ENCODE measurements around the gene ACSF3. TPM values are rescaled to one million over a fixed set of nuclear protein-coding genes. Genes with fewer than 3 reads are reported as not detected.

The ACSF3 gene
- total RNA-seq, 1 donor from 2014 or later = 14.5 TPM

DNA sequence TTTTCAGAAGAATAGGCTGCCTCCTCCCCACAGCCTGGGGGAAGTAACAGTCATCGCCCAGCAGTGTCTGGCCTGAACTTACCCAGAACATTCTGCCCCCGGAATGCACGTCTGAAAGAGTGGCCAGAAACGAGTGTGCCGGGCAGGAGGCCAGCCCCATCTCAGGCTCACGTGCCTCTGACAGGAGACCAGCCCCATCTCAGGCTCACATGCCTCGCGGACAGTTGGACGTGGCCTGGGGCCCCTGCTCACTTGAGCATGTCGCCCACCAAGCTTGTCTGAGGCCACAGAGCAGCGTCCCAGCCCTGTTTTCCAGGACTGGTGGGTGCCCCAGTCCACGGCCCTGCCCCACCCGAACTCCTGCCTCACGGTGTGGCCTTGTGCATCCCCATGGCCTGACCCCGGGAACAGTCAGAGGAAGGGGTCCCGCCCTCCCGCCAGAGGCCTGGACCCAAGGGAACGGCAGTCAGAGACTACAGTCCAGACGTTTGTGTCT, 61.6 kb downstream of the ACSF3 start:
- H3K9me3 Mint-ChIP-seq = peaks cover 6% of the 10 kb centered on the region
- no peaks in the 10 kb centered on the region for H3K79me2 ChIP-seq (ENCODE audit: low read depth)
- no peak overlapping the region for H3K9ac ChIP-seq
- no peaks in the 10 kb centered on the region for H3K36me3 ChIP-seq
- H3F3A ChIP-seq (ENCODE audit: low read depth) = peaks cover 17% of the 10 kb centered on the region
- H3K27me3 Mint-ChIP-seq (ENCODE audit: insufficient read depth, low read depth) = peaks cover 8% of the 10 kb centered on the region
- H3K4me2 ChIP-seq = no peak overlapping the region
- no peak for DNase-seq (ENCODE audit: low spot score)
- H3K27me3 ChIP-seq = no peaks in the 10 kb centered on the region
- no peak overlapping the region for H3K27ac Mint-ChIP-seq
- peaks cover 10% of the 10 kb centered on the region for H3K36me3 Mint-ChIP-seq
- H3K4me1 ChIP-seq = no peaks in the 10 kb centered on the region
- H3K9me3 ChIP-seq (ENCODE audit: low read depth) = no peaks in the 10 kb centered on the region
- H3K4me3 Mint-ChIP-seq = no peak overlapping the region
- TF ChIP-seq EZH2phosphoT487 (IDR thresholded peaks at IDR 0.05) = no peak
- TF ChIP-seq, protein P1, sequence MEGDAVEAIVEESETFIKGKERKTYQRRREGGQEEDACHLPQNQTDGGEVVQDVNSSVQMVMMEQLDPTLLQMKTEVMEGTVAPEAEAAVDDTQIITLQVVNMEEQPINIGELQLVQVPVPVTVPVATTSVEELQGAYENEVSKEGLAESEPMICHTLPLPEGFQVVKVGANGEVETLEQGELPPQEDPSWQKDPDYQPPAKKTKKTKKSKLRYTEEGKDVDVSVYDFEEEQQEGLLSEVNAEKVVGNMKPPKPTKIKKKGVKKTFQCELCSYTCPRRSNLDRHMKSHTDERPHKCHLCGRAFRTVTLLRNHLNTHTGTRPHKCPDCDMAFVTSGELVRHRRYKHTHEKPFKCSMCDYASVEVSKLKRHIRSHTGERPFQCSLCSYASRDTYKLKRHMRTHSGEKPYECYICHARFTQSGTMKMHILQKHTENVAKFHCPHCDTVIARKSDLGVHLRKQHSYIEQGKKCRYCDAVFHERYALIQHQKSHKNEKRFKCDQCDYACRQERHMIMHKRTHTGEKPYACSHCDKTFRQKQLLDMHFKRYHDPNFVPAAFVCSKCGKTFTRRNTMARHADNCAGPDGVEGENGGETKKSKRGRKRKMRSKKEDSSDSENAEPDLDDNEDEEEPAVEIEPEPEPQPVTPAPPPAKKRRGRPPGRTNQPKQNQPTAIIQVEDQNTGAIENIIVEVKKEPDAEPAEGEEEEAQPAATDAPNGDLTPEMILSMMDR (IDR thresholded peaks at IDR 0.05) = no peak
- no peak for TF ChIP-seq EZH2 (IDR thresholded peaks at IDR 0.05)
- H3K27ac ChIP-seq = no peak overlapping the region
- H4K20me1 ChIP-seq (ENCODE audit: low read depth) = no peaks in the 10 kb centered on the region
- H2AFZ ChIP-seq (replicated peaks) = no peak overlapping the region
- no peaks in the 10 kb centered on the region for H3K4me1 Mint-ChIP-seq
- no peak overlapping the region for H3K4me3 ChIP-seq

DNA sequence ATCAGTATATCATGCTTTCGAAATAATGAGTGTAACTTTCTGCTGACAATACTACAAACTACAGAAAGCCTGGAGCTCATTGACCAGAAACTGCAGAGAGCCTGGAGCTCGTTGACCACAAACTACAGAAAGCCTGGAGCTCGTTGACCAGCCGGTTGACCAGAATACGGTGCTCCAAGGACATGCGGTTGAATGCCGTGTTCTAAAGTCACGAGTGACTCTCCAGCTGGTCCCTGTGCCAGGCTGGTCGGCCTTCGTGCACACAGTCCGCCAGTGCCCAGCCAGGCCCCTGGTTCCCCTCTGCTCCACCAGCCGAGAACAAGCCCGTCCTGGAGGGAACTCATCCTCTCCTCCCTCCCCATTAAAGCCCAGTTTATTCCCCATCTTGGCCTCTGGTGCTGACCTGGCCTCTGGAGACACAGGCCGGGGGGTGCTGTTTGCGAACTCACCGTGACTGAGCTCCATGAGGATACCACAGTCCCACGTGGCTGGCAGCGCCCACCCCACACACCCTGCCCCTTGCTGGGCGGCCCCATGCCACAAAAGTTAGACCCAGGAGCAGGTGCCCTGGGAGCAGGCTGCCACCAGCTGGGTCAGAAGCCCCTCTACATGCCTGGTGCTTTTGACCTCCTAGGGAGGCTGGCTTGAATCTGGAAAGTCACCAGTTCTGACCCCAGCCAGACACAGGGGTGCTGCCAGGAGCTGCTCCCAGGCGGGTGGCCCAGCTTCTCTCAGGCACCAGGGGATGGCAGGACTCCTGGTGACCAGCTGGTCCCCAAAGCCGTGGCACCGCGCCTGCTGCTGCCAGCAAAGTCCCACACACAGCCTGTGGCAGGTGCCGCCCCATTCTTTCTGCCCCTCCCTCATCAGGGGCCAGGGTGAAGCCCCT, 62.4 kb downstream of the ACSF3 start:
- no peak overlapping the region for H2AFZ ChIP-seq (replicated peaks)
- no peak overlapping the region for H3K27ac ChIP-seq
- Mint-ChIP-seq H3K27ac (no peak overlapping the region), H3K9me3 (peaks cover 6% of the 10 kb centered on the region), H3K4me3 (no peak overlapping the region), H3K36me3 (peaks cover 7% of the 10 kb centered on the region), H3K4me1 (no peaks in the 10 kb centered on the region), H3K27me3 (ENCODE audit: insufficient read depth, low read depth) (peaks cover 8% of the 10 kb centered on the region)
- no peaks in the 10 kb centered on the region for H3K4me1 ChIP-seq
- no peaks in the 10 kb centered on the region for H3K36me3 ChIP-seq
- no peaks in the 10 kb centered on the region for H3K79me2 ChIP-seq (ENCODE audit: low read depth)
- no peaks in the 10 kb centered on the region for H3K27me3 ChIP-seq
- no peak overlapping the region for H3K4me3 ChIP-seq
- H4K20me1 ChIP-seq (ENCODE audit: low read depth) = no peaks in the 10 kb centered on the region
- no peaks in the 10 kb centered on the region for H3K9me3 ChIP-seq (ENCODE audit: low read depth)
- H3F3A ChIP-seq (ENCODE audit: low read depth) = peaks cover 17% of the 10 kb centered on the region
- no peak for DNase-seq (ENCODE audit: low spot score)
- no peak overlapping the region for H3K4me2 ChIP-seq
- H3K9ac ChIP-seq = no peak overlapping the region
- TF ChIP-seq EZH2 (IDR thresholded peaks at IDR 0.05) (no peak), EZH2phosphoT487 (IDR thresholded peaks at IDR 0.05) (no peak)
- TF ChIP-seq, protein P1 (IDR thresholded peaks at IDR 0.05) = no peak

DNA sequence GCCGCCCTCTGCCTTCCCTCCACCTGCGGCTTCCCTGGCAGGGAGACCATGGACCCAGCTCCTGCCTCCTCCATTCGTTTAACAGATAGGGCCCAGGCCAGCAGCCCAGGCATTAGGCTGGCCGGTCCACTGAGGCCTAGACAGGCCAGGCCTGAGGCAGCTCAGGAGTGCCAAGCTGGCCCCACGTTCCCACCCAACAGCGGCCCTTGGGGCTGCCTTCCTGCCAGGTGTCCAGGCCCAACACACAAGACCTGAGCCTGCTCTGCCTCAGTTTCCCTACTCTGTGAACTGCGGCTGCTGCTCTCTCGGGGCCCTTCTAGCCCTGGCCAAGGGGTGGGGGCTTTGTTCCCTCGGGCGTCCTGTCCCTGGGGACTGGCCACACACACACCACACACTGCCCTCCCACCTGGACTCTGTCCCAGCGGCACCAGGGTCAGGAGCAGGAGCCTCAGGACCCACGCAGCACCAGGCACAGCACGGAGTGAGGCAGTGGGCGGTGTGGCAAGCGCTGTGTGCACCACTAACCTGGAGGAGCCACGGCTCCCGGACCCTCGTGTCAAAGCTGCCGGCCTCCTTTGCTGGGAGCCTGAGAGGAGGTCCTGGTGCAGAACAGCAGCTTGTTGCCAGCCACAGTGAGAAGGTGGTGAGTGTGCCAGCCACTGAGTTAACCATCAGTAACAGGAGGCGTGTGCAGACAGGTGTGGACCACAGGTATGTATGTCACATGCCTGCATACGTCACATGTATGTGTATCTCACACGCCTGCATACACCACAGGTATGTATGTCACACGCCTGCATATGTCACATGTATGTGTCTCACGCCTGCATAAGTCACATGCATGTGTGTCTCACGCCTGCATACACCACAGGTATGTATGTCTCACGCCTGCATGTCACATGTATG, 63.3 kb downstream of the ACSF3 start:
- no peaks in the 10 kb centered on the region for H3K27me3 ChIP-seq
- no peak for DNase-seq (ENCODE audit: low spot score)
- H3K4me3 Mint-ChIP-seq = no peak overlapping the region
- no peaks in the 10 kb centered on the region for H3K36me3 ChIP-seq
- H3K27me3 Mint-ChIP-seq (ENCODE audit: insufficient read depth, low read depth) = peaks cover 10% of the 10 kb centered on the region
- H2AFZ ChIP-seq (replicated peaks) = no peak overlapping the region
- H3K9me3 Mint-ChIP-seq = peaks cover 6% of the 10 kb centered on the region
- H3K27ac Mint-ChIP-seq = no peak overlapping the region
- H3F3A ChIP-seq (ENCODE audit: low read depth) = peaks cover 17% of the 10 kb centered on the region
- no peak overlapping the region for H3K9ac ChIP-seq
- H3K4me3 ChIP-seq = no peak overlapping the region
- no peaks in the 10 kb centered on the region for H3K79me2 ChIP-seq (ENCODE audit: low read depth)
- H3K4me2 ChIP-seq = no peak overlapping the region
- H3K4me1 Mint-ChIP-seq = peaks cover 3% of the 10 kb centered on the region
- peaks cover 2% of the 10 kb centered on the region for H3K36me3 Mint-ChIP-seq
- no peaks in the 10 kb centered on the region for H3K4me1 ChIP-seq
- TF ChIP-seq EZH2phosphoT487 (IDR thresholded peaks at IDR 0.05) = no peak
- TF ChIP-seq EZH2 (IDR thresholded peaks at IDR 0.05) = no peak
- no peaks in the 10 kb centered on the region for H4K20me1 ChIP-seq (ENCODE audit: low read depth)
- no peak overlapping the region for H3K27ac ChIP-seq
- H3K9me3 ChIP-seq (ENCODE audit: low read depth) = no peaks in the 10 kb centered on the region

All from neural progenitor cell (in vitro differentiated cells).